GM18858 (cell line): ENCODE measurements around the gene DCHS1.

Source experiments
- ATAC-seq: cut with Tn5 transposase; IDR thresholded peaks from one replicate; pipeline ENCODE4 v1.9.1; 2021; ENCODE audit not compliant: unreplicated experiment

DCHS1 gene

GRCh38 chr11:6612213-6613041, 43.2 kb downstream of the DCHS1 start, which contains the start of gene TAF10:
TAF10 (minus strand) TSS chr11:6612216; CDS start chr11:6612189, 27 bp downstream.
- peak; percentile 72 for ATAC-seq

- peak; percentile 5 for ATAC-seq
Observed at GRCh38 chr11:6611963-6612212, 43.7 kb downstream of the DCHS1 start.

GRCh38 chr11:6611092-6611962, 44.3 kb downstream of the DCHS1 start:
- no peak for ATAC-seq

GRCh38 chr11:6610591-6610990, 45.0 kb downstream of the DCHS1 start:
- no peak for ATAC-seq

- ATAC-seq = no peak
Observed at GRCh38 chr11:6609502-6610015, 46.0 kb downstream of the DCHS1 start.

DNA sequence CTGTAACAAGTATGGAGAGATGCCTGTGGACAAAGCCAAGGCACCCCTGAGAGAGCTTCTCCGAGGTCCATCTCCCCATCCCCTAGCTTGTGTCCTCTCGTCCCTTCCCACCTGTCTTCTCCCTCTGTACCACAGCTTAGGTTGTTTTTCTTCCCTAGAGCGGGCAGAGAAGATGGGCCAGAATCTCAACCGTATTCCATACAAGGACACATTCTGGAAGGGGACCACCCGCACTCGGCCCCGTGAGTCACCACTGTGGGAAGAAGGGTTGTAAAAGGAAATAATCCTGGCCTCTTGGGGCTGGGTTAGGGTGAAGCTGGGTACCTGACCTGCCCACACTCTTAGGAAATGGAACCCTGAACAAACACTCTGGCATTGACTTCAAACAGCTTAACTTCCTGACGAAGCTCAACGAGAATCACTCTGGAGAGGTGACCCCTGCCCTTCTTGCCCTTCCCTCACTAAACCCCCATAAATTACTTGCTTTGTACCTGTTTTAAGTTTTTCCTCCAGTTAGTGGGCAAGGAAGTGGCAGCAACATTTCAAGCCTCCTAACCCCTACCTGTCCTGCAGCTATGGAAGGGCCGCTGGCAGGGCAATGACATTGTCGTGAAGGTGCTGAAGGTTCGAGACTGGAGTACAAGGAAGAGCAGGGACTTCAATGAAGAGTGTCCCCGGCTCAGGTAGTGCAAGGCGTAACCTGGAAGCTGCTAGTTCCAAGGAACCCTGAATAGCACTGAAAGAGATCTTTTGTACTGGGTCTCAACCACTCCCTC, 46.7 kb downstream of the DCHS1 start:
- no peak for ATAC-seq

- no peak for ATAC-seq
Observed at GRCh38 chr11:6608011-6608410, 47.6 kb downstream of the DCHS1 start.

- ATAC-seq = no peak
Observed at GRCh38 chr11:6607190-6607795, 48.3 kb downstream of the DCHS1 start.

- peak; percentile 33 for ATAC-seq
Observed at GRCh38 chr11:6606471-6607189, 49.0 kb downstream of the DCHS1 start.

- ATAC-seq = no peak
Observed at GRCh38 chr11:6604790-6605189, 50.8 kb downstream of the DCHS1 start.

- ATAC-seq = peak; percentile 33
Observed at GRCh38 chr11:6604081-6604626, 51.5 kb downstream of the DCHS1 start.

DNA sequence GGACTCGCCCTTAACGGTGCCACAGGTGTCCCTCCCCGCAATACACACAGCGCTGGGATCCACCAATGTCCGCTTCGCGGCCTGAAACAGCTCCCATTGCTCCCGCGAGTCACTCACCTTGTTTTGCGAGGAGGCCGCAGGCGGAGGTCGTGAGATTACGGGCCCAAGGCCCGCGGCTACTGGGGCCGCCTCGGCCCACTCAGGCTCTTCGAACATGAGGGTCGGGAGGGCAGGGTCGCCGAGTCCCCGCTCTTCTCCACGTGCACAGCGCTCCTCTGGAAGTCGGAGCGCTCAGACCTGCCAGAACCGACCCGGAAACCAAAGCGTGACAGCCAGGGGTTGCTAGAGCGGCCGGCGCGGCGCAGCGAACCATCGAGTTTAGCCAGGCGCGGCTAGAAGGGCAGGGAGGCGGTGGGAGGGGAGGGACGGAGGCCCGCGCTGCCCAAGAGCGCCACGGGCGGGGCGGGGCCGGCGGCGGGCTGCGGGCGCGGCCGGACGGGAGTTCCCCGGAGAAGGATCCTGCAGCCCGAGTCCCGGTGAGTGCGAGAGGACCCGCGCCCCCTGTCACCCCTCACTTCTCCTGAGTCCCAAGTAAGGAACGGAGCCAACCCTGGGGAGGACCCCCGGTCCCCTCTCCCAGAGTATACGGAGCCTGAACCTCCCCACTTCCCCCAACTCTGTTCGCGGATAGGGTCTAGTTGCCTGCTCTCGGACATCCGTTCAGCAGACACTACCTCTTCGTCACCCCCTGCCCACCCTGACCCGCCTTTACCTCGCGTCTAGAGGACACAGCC, 52.1 kb downstream of the DCHS1 start, which contains the start of the genes ILK and RRP8:
TSS of gene ILK (plus strand) at position 488 of the 794 bp plus-strand sequence. CDS start 498 bp downstream, outside the sequence.
TSS of gene RRP8 (minus strand) at position 330 of the 794 bp plus-strand sequence. CDS start at position 216, 114 bp downstream.
- ATAC-seq = peak; percentile 57

DNA sequence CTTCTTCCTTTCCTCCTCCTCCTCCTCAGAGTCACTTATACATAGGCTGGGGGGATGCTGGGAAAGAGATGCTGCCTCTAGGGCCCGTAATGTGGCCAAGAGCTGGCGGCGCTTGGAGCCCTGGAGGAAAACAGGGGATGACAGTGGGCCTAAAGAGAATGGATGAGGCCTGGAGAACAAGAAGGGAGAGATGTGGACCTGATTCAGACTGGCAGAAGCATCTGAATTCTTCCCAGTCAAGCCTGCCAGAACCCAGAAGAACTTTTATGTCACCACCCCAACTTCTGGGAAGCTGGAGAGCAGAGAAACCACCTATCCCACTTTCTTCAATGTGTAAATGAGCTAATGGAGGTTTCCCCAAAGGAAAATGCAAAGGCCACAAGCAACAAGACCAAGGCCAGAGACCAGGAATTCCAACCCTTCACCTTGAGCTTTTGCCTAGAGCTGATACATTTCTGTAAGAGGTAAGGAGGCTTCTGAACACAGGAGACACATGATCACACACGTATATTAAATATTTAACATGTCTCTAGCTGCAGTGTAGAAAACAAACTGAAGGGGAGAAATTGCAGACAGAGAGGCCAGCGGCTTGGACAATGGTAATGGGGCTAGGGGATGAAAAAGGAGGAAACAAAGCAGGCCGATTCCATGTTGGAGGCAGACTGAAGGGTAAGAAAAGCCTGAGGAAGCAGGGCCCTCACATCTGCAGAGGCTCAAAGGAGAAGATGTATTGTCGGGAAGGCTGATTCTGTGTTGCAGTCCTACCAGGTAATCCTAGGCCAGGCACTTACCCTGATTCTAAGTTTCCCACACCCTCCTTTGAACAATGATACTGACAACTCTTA, 53.3 kb downstream of the DCHS1 start:
- no peak for ATAC-seq

GRCh38 chr11:6601041-6601461, 54.6 kb downstream of the DCHS1 start:
- ATAC-seq = no peak

- ATAC-seq = no peak
Observed at GRCh38 chr11:6599881-6600390, 55.7 kb downstream of the DCHS1 start.

GRCh38 chr11:6599449-6599848, 56.2 kb downstream of the DCHS1 start:
- ATAC-seq = no peak

DNA sequence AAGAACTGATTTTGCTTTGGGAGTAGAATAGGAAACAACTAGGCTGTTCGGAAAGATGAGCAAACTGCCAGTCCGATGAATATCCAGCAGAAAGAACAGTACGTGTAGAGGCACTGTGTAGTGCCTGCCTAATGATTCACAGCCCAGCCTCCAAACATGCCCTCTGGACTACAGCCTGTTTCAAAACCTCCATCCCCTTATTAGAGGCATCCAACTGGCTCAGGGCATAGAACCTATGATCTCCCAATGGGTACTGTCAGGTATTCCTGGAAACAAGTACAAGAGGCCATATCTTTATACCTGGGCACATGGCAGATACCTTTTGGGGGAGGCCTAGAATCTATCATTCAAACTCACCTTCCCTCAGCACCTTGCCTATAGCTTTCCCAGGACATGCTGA, 57.1 kb downstream of the DCHS1 start:
- no peak for ATAC-seq
